Effector memory CD8-positive, alpha-beta T cell (primary cell): ENCODE measurements around the gene RNF152.
A peak's percentile ranks its signal among the peaks of the same experiment; 100 is the strongest.

Experiments used
- ATAC-seq: fragments of 150-1000 bp; cut with Tn5 transposase; replicated peaks from 2 replicates; pipeline ENCODE4 v1.10.0; 2021; ENCODE audit warnings: mild to moderate bottlenecking, moderate library complexity
- DNase-seq, 3 experiments: peaks; one replicate each; pipeline ENCODE4 v3.0.0; 2021
- H3K27ac Mint-ChIP-seq, 2 donors: one replicate each; pipeline ENCODE4 v1.8.0; 2022; ENCODE audit warnings: mild to moderate bottlenecking in 2 of 2, mixed read lengths in 2 of 2, moderate library complexity in 2 of 2
- H3K27me3 Mint-ChIP-seq, 2 donors: one replicate each; pipeline ENCODE4 v1.8.0; 2022; ENCODE audit warnings: mixed read lengths in 2 of 2
- H3K36me3 Mint-ChIP-seq: one replicate; pipeline ENCODE4 v1.8.0; 2022; ENCODE audit warnings: mild to moderate bottlenecking, moderate library complexity, mixed read lengths; ENCODE audit not compliant: insufficient read depth
- H3K4me1 Mint-ChIP-seq, 2 donors: one replicate each; pipeline ENCODE4 v1.8.0; 2022; ENCODE audit warnings: low read depth in 2 of 2, mixed read lengths in 2 of 2
- H3K4me3 Mint-ChIP-seq, 2 donors: one replicate each; pipeline ENCODE4 v1.8.0; 2022; ENCODE audit warnings: mild to moderate bottlenecking in 2 of 2, mixed read lengths in 2 of 2, moderate library complexity in 2 of 2
- H3K9me3 Mint-ChIP-seq, 2 donors: one replicate each; pipeline ENCODE4 v1.8.0; 2022; ENCODE audit warnings: mixed read lengths in 2 of 2

Gene RNF152

GRCh38 chr18:61838521-61838920 is 54.3 kb downstream of the RNF152 start:
- ATAC-seq = no peak
- Mint-ChIP-seq H3K36me3 (no peaks in the 10 kb centered on the region), H3K27ac (no peak overlapping the region), H3K4me1 (peaks cover under 1 to 8% of the 10 kb centered on the region in 2 donors), H3K4me3 (no peak overlapping the region), H3K27me3 (peaks cover 11 to 17% of the 10 kb centered on the region in 2 donors), H3K9me3 (peaks cover 0 to 3% of the 10 kb centered on the region in 2 donors)
- DNase-seq = no peak

GRCh38 chr18:61833978-61834377 is 58.8 kb downstream of the RNF152 start:
- ATAC-seq = no peak
- H3K4me3 Mint-ChIP-seq = no peak overlapping the region
- peaks cover 0 to 3% of the 10 kb centered on the region in 2 donors for H3K9me3 Mint-ChIP-seq
- peak overlapping the region in 1 of 2 donors; percentile 66 for H3K27ac Mint-ChIP-seq
- H3K36me3 Mint-ChIP-seq = no peaks in the 10 kb centered on the region
- no peak for DNase-seq
- H3K27me3 Mint-ChIP-seq = peaks cover 19 to 30% of the 10 kb centered on the region in 2 donors
- H3K4me1 Mint-ChIP-seq = peaks cover 9 to 17% of the 10 kb centered on the region in 2 donors

- Mint-ChIP-seq H3K4me3 (no peak overlapping the region), H3K36me3 (no peaks in the 10 kb centered on the region), H3K9me3 (no peaks in the 10 kb centered on the region), H3K27ac (peak overlapping the region in 1 of 2 donors; percentile 66), H3K27me3 (peaks cover 13 to 34% of the 10 kb centered on the region in 2 donors), H3K4me1 (peaks cover 9 to 17% of the 10 kb centered on the region in 2 donors)
- ATAC-seq (peak; percentile 64), DNase-seq (no peak)
These were observed 59.4 kb downstream of the RNF152 start for GRCh38 chr18:61833387-61833786.

- Mint-ChIP-seq H3K27me3 (peaks cover 8 to 32% of the 10 kb centered on the region in 2 donors), H3K4me3 (no peak overlapping the region), H3K4me1 (peaks cover 9 to 17% of the 10 kb centered on the region in 2 donors), H3K9me3 (no peaks in the 10 kb centered on the region), H3K27ac (no peak overlapping the region), H3K36me3 (no peaks in the 10 kb centered on the region)
- DNase-seq (no peak), ATAC-seq (no peak)
These were observed 59.9 kb downstream of the RNF152 start for GRCh38 chr18:61832858-61833257.

DNA sequence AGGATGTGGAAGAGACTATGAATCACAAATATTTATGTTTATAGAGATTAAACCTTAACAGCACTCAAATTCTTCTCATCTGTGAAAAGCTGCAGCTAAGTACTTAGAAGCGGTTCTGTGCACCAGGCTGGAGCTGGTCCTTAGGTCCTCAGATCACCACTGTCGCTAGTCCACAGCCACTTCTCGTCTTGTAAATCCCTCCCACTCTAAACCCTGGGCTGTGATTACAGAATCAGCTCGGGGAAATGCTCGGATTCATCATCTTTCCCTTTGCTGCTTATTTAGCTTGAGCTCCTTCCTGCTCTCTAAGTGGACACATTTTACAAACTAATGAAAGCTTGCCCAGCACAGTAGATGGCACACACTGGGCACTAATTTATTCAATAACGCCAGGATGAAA is 61.7 kb downstream of the RNF152 start:
- H3K9me3 Mint-ChIP-seq = no peaks in the 10 kb centered on the region
- H3K4me1 Mint-ChIP-seq = peaks cover 9 to 17% of the 10 kb centered on the region in 2 donors
- H3K27ac Mint-ChIP-seq = no peak overlapping the region
- ATAC-seq (no peak), DNase-seq (no peak)
- peaks cover 6 to 28% of the 10 kb centered on the region in 2 donors for H3K27me3 Mint-ChIP-seq
- H3K4me3 Mint-ChIP-seq = no peak overlapping the region
- no peaks in the 10 kb centered on the region for H3K36me3 Mint-ChIP-seq

DNA sequence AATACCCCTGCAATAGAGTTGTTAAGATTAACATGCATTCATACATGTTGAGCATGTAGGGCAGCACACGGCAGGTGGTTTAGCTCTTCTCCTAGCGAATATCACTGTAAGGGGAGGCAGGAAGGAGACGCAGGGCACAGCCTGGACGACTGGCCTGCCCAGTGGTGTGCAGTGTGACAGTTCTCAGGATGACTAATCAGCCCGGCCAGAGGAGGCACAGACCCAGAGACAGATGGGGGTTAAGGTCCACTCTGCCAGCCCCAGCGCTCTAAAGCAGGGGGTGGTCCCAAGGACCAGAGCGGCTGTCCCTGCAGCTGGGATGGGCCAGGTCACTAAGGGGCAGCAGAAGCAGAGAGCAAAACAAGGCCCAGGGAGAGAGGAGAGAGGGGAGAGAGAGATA is 63.7 kb downstream of the RNF152 start:
- peaks cover 9 to 14% of the 10 kb centered on the region in 2 donors for H3K4me1 Mint-ChIP-seq

DNA sequence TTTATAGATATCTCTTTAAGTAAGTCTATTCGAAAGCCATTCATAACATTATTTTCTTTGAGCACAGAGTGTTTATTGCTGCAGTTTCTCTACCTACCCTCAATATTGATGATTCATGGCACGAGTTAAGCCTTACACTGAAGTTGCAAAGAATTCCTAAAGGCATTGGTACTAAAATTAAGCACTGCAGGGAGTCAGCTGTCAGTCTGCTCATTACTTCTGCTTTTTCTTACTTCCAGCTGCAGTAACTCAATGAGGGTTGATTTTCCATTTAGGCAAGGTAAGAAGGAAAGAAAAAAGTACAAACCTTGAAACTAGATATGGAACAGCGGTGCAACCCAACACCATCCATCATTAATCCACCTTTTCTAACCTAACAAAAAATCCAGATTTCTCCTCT is 65.2 kb downstream of the RNF152 start:
- no peak for DNase-seq
- Mint-ChIP-seq H3K27me3 (peaks cover 6 to 28% of the 10 kb centered on the region in 2 donors), H3K9me3 (no peaks in the 10 kb centered on the region), H3K27ac (no peak overlapping the region), H3K36me3 (no peaks in the 10 kb centered on the region), H3K4me3 (no peak overlapping the region), H3K4me1 (no peaks in the 10 kb centered on the region)
- no peak for ATAC-seq

More for the DNA sequence above, 63.7 kb downstream of the RNF152 start:
- Mint-ChIP-seq H3K9me3 (no peaks in the 10 kb centered on the region), H3K36me3 (no peaks in the 10 kb centered on the region), H3K4me3 (no peak overlapping the region), H3K27me3 (peaks cover 6 to 28% of the 10 kb centered on the region in 2 donors), H3K27ac (no peak overlapping the region)
- DNase-seq = no peak
- no peak for ATAC-seq

GRCh38 chr18:61825386-61825785 is 67.4 kb downstream of the RNF152 start:
- Mint-ChIP-seq H3K27ac (no peak overlapping the region), H3K9me3 (no peaks in the 10 kb centered on the region), H3K27me3 (peaks cover 3 to 23% of the 10 kb centered on the region in 2 donors), H3K4me1 (no peaks in the 10 kb centered on the region), H3K4me3 (no peak overlapping the region), H3K36me3 (no peaks in the 10 kb centered on the region)
- DNase-seq (no peak), ATAC-seq (no peak)

GRCh38 chr18:61824733-61825363 is 68.0 kb downstream of the RNF152 start:
- Mint-ChIP-seq H3K36me3 (no peaks in the 10 kb centered on the region), H3K9me3 (no peaks in the 10 kb centered on the region), H3K4me3 (no peak overlapping the region), H3K4me1 (no peaks in the 10 kb centered on the region), H3K27ac (no peak overlapping the region), H3K27me3 (peaks cover 0 to 18% of the 10 kb centered on the region in 2 donors)
- ATAC-seq (no peak), DNase-seq (no peak)

DNA sequence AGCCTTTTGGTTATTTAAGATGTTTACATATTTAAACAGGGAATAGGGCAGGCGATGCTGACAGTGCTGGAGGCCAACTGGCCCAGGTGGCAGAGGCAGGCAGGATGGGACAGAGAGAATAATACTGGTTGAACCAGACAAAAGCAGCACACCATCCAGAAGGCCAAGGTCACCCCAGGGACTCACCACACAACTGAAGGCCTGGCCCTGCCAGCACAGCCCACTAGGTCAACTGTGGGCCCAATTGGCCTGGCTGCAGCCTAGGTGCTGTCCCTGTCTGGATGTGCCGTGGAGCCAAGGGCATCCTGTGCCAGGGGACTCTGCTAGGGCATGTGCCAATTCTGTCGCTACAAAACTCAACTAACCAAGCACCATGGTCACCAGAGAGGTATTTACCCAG is 69.2 kb downstream of the RNF152 start:
- Mint-ChIP-seq H3K4me3 (no peak overlapping the region), H3K27me3 (peaks cover 0 to 5% of the 10 kb centered on the region in 2 donors), H3K9me3 (no peaks in the 10 kb centered on the region), H3K4me1 (no peaks in the 10 kb centered on the region), H3K36me3 (no peaks in the 10 kb centered on the region), H3K27ac (no peak overlapping the region)
- ATAC-seq = no peak
- no peak for DNase-seq

DNA sequence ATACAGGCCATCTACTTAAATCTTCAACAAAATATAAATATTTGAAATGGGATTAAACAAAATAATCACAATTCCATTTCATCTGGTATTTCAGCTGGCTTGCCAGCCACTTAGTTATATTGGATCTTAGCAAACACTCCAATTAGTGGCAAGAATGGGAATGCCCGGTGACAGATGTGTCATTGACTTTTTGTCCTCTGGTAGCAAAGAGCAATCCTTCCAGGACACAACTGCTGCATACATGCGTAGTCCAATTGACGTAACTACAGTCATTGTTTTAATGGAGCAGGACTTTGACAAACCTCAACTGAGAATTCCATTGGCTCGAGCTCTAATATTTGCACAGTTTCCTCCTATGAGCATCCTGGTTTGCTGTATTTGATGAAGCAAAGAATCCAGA is 69.9 kb downstream of the RNF152 start:
- no peaks in the 10 kb centered on the region for H3K27me3 Mint-ChIP-seq

DNA sequence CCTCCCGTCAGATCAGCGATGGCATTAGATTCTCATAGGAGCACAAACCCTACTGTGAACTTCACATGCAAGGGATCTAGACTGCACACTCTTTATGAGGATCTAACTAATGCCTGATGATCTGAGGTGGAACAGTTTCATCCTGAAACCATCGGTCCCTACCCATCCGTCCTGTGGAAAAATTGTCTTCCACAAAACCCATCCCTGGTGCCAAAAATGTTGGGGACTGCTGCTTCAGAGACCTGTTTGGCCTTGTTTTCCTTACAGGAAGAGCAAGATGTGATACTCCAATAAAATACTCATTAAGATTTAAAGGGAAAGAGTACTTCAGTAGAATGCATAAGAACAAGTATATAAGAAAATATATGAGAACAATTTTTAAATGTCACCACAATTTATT is 71.1 kb downstream of the RNF152 start:
- ATAC-seq = no peak
- Mint-ChIP-seq H3K9me3 (no peaks in the 10 kb centered on the region), H3K4me3 (no peak overlapping the region), H3K36me3 (no peaks in the 10 kb centered on the region), H3K4me1 (no peaks in the 10 kb centered on the region), H3K27ac (no peak overlapping the region), H3K27me3 (peaks cover 0 to 6% of the 10 kb centered on the region in 2 donors)
- no peak for DNase-seq

More for the DNA sequence above, 69.9 kb downstream of the RNF152 start:
- no peaks in the 10 kb centered on the region for H3K36me3 Mint-ChIP-seq
- H3K27ac Mint-ChIP-seq = no peak overlapping the region
- ATAC-seq (no peak), DNase-seq (no peak)
- no peak overlapping the region for H3K4me3 Mint-ChIP-seq
- no peaks in the 10 kb centered on the region for H3K4me1 Mint-ChIP-seq
- no peaks in the 10 kb centered on the region for H3K9me3 Mint-ChIP-seq

DNA sequence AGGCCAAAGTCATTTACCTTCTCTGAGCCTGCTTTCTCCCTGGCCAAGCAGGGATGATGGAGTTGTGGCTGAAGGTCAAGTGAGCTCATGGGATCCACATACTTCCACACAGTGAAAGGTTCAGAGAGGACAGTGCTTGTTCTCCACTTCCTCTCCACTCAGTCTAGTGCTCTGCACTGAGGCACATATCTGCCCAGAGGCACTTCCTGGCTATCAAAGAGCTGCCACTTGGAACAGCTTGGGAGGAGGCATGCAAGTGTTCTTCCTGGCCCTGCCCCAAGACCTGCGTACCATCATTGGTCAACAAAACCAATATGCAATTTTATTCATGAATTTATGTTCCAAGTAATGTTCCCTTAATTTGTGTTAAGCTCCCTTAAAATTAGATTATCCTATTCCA is 71.9 kb downstream of the RNF152 start:
- no peaks in the 10 kb centered on the region for H3K4me1 Mint-ChIP-seq
- peaks cover 0 to 6% of the 10 kb centered on the region in 2 donors for H3K27me3 Mint-ChIP-seq
- no peak overlapping the region for H3K4me3 Mint-ChIP-seq
- H3K36me3 Mint-ChIP-seq = no peaks in the 10 kb centered on the region
- no peaks in the 10 kb centered on the region for H3K9me3 Mint-ChIP-seq
- H3K27ac Mint-ChIP-seq = no peak overlapping the region
- ATAC-seq = no peak
- no peak for DNase-seq

- peaks cover 4 to 6% of the 10 kb centered on the region in 2 donors for H3K27me3 Mint-ChIP-seq
- no peak overlapping the region for H3K27ac Mint-ChIP-seq
- no peak for ATAC-seq
- DNase-seq = no peak
- no peaks in the 10 kb centered on the region for H3K36me3 Mint-ChIP-seq
- H3K9me3 Mint-ChIP-seq = no peaks in the 10 kb centered on the region
- no peaks in the 10 kb centered on the region for H3K4me1 Mint-ChIP-seq
- no peak overlapping the region for H3K4me3 Mint-ChIP-seq
These were observed 75.7 kb downstream of the RNF152 start for GRCh38 chr18:61817086-61817485.
